Breast epithelium (tissue), 3 donors: ENCODE data around the gene TENM3.

Experiments used
- POLR2AphosphoS5 ChIP-seq, 3 donors: sonication (generic); formaldehyde crosslinking; IDR thresholded peaks; one replicate each; pipeline ENCODE4 v1.6.1; 2017; ENCODE audit warnings: antibody characterized with exemption in 3 of 3
- TF ChIP-seq, protein P1 (sequence below), 3 donors: fragments of 450-650 bp; IDR thresholded peaks; one replicate each; pipeline ENCODE4 v1.5.1; 2016 to 2017; ENCODE audit warnings: antibody characterized with exemption in 3 of 3, mild to moderate bottlenecking in 3 of 3, moderate library complexity in 3 of 3

DNA sequence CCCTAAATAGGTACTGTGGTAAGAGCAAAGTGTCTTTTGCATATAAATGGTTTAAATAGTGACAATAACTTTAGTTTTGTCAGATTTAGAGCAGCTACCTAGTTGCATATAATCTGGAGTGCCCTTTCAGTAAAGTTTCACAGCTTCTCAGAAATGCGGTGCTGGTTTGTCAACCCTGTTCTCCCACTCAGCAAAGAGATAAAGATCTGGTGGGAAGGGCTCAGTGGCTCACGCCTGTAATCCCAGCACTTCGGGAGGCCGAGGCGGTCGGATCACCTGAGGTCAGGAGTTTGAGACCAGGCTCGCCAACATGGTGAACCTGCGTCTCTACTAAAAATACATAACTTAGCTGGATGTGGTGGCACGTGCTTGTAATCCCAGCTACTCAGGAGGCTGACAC is 45.6 kb upstream of the TENM3 start:
- TF ChIP-seq, protein P1, sequence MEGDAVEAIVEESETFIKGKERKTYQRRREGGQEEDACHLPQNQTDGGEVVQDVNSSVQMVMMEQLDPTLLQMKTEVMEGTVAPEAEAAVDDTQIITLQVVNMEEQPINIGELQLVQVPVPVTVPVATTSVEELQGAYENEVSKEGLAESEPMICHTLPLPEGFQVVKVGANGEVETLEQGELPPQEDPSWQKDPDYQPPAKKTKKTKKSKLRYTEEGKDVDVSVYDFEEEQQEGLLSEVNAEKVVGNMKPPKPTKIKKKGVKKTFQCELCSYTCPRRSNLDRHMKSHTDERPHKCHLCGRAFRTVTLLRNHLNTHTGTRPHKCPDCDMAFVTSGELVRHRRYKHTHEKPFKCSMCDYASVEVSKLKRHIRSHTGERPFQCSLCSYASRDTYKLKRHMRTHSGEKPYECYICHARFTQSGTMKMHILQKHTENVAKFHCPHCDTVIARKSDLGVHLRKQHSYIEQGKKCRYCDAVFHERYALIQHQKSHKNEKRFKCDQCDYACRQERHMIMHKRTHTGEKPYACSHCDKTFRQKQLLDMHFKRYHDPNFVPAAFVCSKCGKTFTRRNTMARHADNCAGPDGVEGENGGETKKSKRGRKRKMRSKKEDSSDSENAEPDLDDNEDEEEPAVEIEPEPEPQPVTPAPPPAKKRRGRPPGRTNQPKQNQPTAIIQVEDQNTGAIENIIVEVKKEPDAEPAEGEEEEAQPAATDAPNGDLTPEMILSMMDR (IDR thresholded peaks at IDR 0.05) = no peak
- no peak for TF ChIP-seq POLR2AphosphoS5 (IDR thresholded peaks at IDR 0.05)
